MM.1S (cell line): ENCODE data around the gene PLBD1.

Experiments
- DNase-seq: peaks from one replicate; pipeline ENCODE4 v3.0.0-alpha.2; 2015
- H2AFZ ChIP-seq: fragments of 300-600 bp; sonication (generic); 2 replicates; pipeline ENCODE4 v1.6.0; 2016; ENCODE audit warnings: antibody characterized with exemption, low read length
- H3F3A ChIP-seq: fragments of 300-600 bp; sonication (generic); 2 replicates; pipeline ENCODE4 v1.6.1; 2016; ENCODE audit warnings: mild to moderate bottlenecking, antibody characterized with exemption, low read length, moderate library complexity, mixed read lengths; ENCODE audit not compliant: insufficient read depth
- H3K27ac ChIP-seq: fragments of 300-600 bp; sonication (generic); 2 replicates; pipeline ENCODE4 v1.5.1; 2016; ENCODE audit warnings: mild to moderate bottlenecking, low read length
- H3K27me3 ChIP-seq: fragments of 300-600 bp; sonication (generic); replicated peaks from 2 replicates; pipeline ENCODE4 v1.6.0; 2016; ENCODE audit warnings: low read length; ENCODE audit not compliant: insufficient read depth
- H3K36me3 ChIP-seq: fragments of 300-600 bp; sonication (generic); replicated peaks from 2 replicates; pipeline ENCODE4 v1.6.1; 2016; ENCODE audit warnings: mild to moderate bottlenecking, low read length, mixed read lengths; ENCODE audit not compliant: insufficient read depth
- H3K4me1 ChIP-seq: fragments of 300-600 bp; sonication (generic); 2 replicates; pipeline ENCODE4 v1.6.1; 2016; ENCODE audit warnings: low read length, mixed read lengths
- H3K4me2 ChIP-seq: fragments of 300-600 bp; sonication (generic); 2 replicates; pipeline ENCODE4 v1.6.0; 2016; ENCODE audit warnings: low read depth, low read length
- H3K4me3 ChIP-seq: fragments of 300-600 bp; sonication (generic); 2 replicates; pipeline ENCODE4 v1.5.1; 2016; ENCODE audit warnings: low read length, mixed read lengths
- H3K79me2 ChIP-seq: fragments of 300-600 bp; sonication (generic); 2 replicates; pipeline ENCODE4 v1.6.1; 2016; ENCODE audit warnings: mixed run types, low read length, mixed read lengths
- H3K9ac ChIP-seq: fragments of 300-600 bp; sonication (generic); 2 replicates; pipeline ENCODE4 v1.6.1; 2016; ENCODE audit warnings: low read length, mixed read lengths
- H3K9me2 ChIP-seq: fragments of 300-600 bp; sonication (generic); replicated peaks from 2 replicates; pipeline ENCODE4 v1.6.1; 2016; ENCODE audit warnings: mild to moderate bottlenecking, low read length, mixed read lengths; ENCODE audit not compliant: insufficient read depth
- H3K9me3 ChIP-seq: fragments of 300-600 bp; sonication (generic); replicated peaks from 2 replicates; pipeline ENCODE4 v1.6.1; 2016; ENCODE audit warnings: mild to moderate bottlenecking, low read length, mixed read lengths; ENCODE audit not compliant: insufficient read depth
- H4K20me1 ChIP-seq: fragments of 300-600 bp; sonication (generic); 2 replicates; pipeline ENCODE4 v1.6.1; 2016; ENCODE audit warnings: mild to moderate bottlenecking, low read length, moderate library complexity, mixed read lengths; ENCODE audit not compliant: insufficient read depth
- EZH2 ChIP-seq: fragments of 300-600 bp; sonication (generic); optimal IDR thresholded peaks from 2 replicates; pipeline ENCODE3; 2017; ENCODE audit warnings: low read depth, mild to moderate bottlenecking, antibody characterized with exemption, low read length, mixed read lengths
- EZH2phosphoT487 ChIP-seq: fragments of 300-600 bp; sonication (generic); IDR thresholded peaks from 2 replicates; pipeline ENCODE4 v1.6.1; 2018; ENCODE audit warnings: antibody characterized with exemption, low read length
- TF ChIP-seq, protein P1 (sequence below): fragments of 300-600 bp; sonication (generic); IDR thresholded peaks from 2 replicates; pipeline ENCODE4 v1.5.1; 2016; ENCODE audit warnings: antibody characterized with exemption, low read length, mixed read lengths

The PLBD1 gene, protein sequence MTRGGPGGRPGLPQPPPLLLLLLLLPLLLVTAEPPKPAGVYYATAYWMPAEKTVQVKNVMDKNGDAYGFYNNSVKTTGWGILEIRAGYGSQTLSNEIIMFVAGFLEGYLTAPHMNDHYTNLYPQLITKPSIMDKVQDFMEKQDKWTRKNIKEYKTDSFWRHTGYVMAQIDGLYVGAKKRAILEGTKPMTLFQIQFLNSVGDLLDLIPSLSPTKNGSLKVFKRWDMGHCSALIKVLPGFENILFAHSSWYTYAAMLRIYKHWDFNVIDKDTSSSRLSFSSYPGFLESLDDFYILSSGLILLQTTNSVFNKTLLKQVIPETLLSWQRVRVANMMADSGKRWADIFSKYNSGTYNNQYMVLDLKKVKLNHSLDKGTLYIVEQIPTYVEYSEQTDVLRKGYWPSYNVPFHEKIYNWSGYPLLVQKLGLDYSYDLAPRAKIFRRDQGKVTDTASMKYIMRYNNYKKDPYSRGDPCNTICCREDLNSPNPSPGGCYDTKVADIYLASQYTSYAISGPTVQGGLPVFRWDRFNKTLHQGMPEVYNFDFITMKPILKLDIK

DNA sequence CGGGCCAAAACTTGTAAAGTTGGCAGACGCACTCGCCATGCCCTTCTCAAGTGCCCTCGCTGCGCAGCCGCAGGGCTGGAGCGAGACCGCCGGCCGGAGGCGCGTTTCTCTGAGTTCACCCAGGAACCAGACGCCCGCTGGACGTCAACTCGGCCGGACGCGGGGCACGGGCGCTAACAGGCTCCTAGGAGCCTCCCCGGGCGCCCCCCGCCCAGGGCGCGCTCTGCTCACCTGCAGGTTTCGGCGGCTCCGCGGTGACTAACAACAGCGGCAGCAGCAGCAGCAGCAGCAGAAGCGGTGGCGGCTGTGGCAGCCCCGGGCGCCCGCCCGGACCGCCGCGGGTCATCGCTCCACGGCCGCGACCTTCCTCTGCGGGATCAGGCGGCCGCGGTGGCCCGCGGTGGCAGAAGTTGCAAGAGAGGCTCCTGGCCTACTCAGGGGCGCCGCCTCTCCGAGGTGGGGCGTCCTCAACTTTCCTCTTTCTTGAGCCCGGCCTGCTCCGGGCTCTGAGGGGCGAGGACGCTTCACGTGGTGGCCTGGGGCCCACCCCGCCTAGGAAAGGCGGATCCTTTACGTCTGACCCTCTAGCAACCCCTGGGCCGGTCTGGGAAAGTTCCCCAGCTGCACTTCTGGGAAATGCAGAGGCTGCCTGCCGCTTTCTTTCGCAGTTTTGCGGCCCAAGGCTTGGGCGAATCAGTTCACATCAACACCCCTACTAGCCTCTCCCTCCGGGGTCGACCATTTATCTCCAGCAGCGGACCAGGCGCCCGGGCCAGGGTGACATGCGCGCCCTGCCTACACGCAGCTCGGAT is at the start of gene PLBD1:
Gene PLBD1 (minus strand): TSS at position 533 of the 812 bp plus-strand sequence. CDS start 187 bp downstream, at position 346.
- no peak within 1 kb of the TSS for H3K27ac ChIP-seq
- peak within 1 kb of the TSS; percentile 34; the same call in 1 of the 2 replicates for H3K4me2 ChIP-seq
- TF ChIP-seq EZH2phosphoT487, result no peak
- TF ChIP-seq EZH2, result no peak
- TF ChIP-seq, protein P1, sequence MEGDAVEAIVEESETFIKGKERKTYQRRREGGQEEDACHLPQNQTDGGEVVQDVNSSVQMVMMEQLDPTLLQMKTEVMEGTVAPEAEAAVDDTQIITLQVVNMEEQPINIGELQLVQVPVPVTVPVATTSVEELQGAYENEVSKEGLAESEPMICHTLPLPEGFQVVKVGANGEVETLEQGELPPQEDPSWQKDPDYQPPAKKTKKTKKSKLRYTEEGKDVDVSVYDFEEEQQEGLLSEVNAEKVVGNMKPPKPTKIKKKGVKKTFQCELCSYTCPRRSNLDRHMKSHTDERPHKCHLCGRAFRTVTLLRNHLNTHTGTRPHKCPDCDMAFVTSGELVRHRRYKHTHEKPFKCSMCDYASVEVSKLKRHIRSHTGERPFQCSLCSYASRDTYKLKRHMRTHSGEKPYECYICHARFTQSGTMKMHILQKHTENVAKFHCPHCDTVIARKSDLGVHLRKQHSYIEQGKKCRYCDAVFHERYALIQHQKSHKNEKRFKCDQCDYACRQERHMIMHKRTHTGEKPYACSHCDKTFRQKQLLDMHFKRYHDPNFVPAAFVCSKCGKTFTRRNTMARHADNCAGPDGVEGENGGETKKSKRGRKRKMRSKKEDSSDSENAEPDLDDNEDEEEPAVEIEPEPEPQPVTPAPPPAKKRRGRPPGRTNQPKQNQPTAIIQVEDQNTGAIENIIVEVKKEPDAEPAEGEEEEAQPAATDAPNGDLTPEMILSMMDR, result no peak
- no peak for DNase-seq
- H4K20me1 ChIP-seq, result no peaks in the 10 kb centered on the region
- no peaks in the 10 kb centered on the region for H3K27me3 ChIP-seq
- H3K4me3 ChIP-seq, result no peak within 1 kb of the TSS
- H3K4me1 ChIP-seq, result no peaks in the 10 kb centered on the region
- H2AFZ ChIP-seq, result no peak within 1 kb of the TSS
- no peak within 1 kb of the TSS for H3K9ac ChIP-seq
- H3K36me3 ChIP-seq, result no peaks in the 10 kb centered on the region
- H3K9me2 ChIP-seq, result no peaks in the 10 kb centered on the region
- no peaks in the 10 kb centered on the region for H3K9me3 ChIP-seq
- H3F3A ChIP-seq, result no peaks in the 10 kb centered on the region
- no peaks in the 10 kb centered on the region for H3K79me2 ChIP-seq

DNA sequence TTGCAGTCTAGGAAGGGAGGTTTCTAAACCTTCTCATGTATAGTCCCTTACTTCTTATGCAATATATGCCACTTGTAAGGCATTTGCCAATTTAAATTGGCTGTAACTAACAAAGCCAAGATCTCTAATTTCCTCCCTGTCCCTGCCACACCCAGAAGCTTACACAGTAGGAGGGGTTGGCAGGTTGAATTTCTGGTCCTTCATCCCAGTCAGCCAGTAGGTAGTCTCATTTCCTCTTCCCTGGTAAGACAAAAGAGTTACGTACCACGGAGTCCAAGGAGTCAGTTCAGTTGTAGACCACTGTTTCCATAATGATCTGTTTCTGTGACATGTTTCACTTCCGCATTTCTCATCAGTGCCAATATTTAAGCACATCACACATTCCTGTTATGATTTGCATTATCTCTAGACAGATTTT is 47.0 kb upstream of the PLBD1 start:
- no peak overlapping the region for H3K4me3 ChIP-seq
- TF ChIP-seq, protein P1, result no peak
- TF ChIP-seq EZH2phosphoT487 (no peak), EZH2 (no peak)
- H3K79me2 ChIP-seq, result no peaks in the 10 kb centered on the region
- H3K4me1 ChIP-seq, result peaks cover 20% of the 10 kb centered on the region
- no peaks in the 10 kb centered on the region for H3K9me3 ChIP-seq
- H3K9me2 ChIP-seq, result no peaks in the 10 kb centered on the region
- no peaks in the 10 kb centered on the region for H3K27me3 ChIP-seq
- H3K9ac ChIP-seq, result no peak overlapping the region
- H3F3A ChIP-seq, result peaks cover 11% of the 10 kb centered on the region
- peak; percentile 33 for DNase-seq
- H3K36me3 ChIP-seq, result no peaks in the 10 kb centered on the region
- peak overlapping the region; percentile 39 for H3K4me2 ChIP-seq
- no peaks in the 10 kb centered on the region for H4K20me1 ChIP-seq
- H2AFZ ChIP-seq, result no peak overlapping the region
- H3K27ac ChIP-seq, result peak overlapping the region; percentile 58; the same call in 1 of the 2 replicates

DNA sequence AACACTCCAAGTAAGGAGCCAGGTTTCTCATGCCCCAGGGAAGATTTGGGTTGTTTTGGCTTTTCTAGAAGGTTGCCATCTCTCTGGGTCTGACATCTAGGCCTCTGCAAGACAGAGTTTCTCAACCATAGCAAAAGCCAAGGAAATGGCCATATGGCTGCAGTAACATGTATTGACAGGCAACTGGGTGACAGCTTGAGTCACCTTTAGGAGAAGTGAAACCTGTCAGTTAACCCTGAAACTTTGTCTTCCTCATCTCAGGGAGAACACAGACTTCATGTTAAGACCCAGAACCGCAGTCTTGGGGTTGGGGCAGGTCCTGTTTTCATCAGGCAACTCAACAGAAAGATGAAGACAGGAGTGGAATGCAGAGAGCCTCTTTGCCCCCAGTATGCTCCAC is 46.0 kb upstream of the PLBD1 start:
- no peaks in the 10 kb centered on the region for H4K20me1 ChIP-seq
- peak; percentile 58 for DNase-seq
- H3K36me3 ChIP-seq, result no peaks in the 10 kb centered on the region
- H3K79me2 ChIP-seq, result no peaks in the 10 kb centered on the region
- H3K9me3 ChIP-seq, result no peaks in the 10 kb centered on the region
- H3K27ac ChIP-seq, result peak overlapping the region; percentile 58; the same call in 1 of the 2 replicates
- H2AFZ ChIP-seq, result peak overlapping the region; percentile 20; the same call in 1 of the 2 replicates
- H3K9me2 ChIP-seq, result no peaks in the 10 kb centered on the region
- H3F3A ChIP-seq, result peaks cover 11% of the 10 kb centered on the region
- H3K4me3 ChIP-seq, result no peak overlapping the region
- TF ChIP-seq, protein P1, result no peak
- TF ChIP-seq EZH2phosphoT487 (no peak), EZH2 (no peak)
- no peak overlapping the region for H3K9ac ChIP-seq
- peaks cover 20% of the 10 kb centered on the region for H3K4me1 ChIP-seq
- no peaks in the 10 kb centered on the region for H3K27me3 ChIP-seq
- peak overlapping the region; percentile 39; the same call in 1 of the 2 replicates for H3K4me2 ChIP-seq
